CD4-positive, alpha-beta memory T cell (primary cell): Measurements from ENCODE around the gene PUS3. TPM values are rescaled to one million over a fixed set of nuclear protein-coding genes. Genes with fewer than 3 reads are reported as not detected.

Source experiments
- CTCF ChIA-PET: fragments of 350-600 bp; sonication (Branson Sonifier 250); formaldehyde crosslinking; loops from one replicate; lab custom pipeline; 2021; ENCODE audit warnings: inconsistent platforms; ENCODE audit not compliant: partially characterized antibody; lab: Charles Lee
- POLR2A ChIA-PET: fragments of 350-600 bp; sonication (Branson Sonifier 250); formaldehyde crosslinking; loops from one replicate; lab custom pipeline; 2021; ENCODE audit not compliant: partially characterized antibody; lab: Charles Lee
- DNase-seq, 5 donors: peaks; one replicate each; pipeline versions ENCODE4 v3.0.0 to v3.0.0-alpha.2; 2020 to 2022; ENCODE audit warnings: mixed read lengths in 1 of 5
- H3K27ac ChIP-seq: one replicate; pipeline ENCODE4 v1.7.0; 2013; ENCODE audit warnings: low read depth, low read length
- H3K27me3 ChIP-seq: 2 replicates; pipeline ENCODE4 v1.7.0; 2013; ENCODE audit warnings: mild to moderate bottlenecking, low read length, moderate library complexity; ENCODE audit not compliant: insufficient read depth
- H3K36me3 ChIP-seq: 2 replicates; pipeline ENCODE4 v1.7.0; 2013; ENCODE audit warnings: mild to moderate bottlenecking, low read length, moderate library complexity; ENCODE audit not compliant: insufficient read depth
- H3K4me1 ChIP-seq: 2 replicates; pipeline ENCODE4 v1.7.0; 2013; ENCODE audit warnings: mild to moderate bottlenecking, low read length, moderate library complexity; ENCODE audit not compliant: insufficient read depth
- H3K4me3 ChIP-seq, 2 donors: one replicate each; pipeline ENCODE4 v1.7.0; 2013; ENCODE audit warnings: low read length in 2 of 2, mild to moderate bottlenecking in 1 of 2
- H3K9me3 ChIP-seq, 2 donors: one replicate each; pipeline ENCODE4 v1.7.0; 2013; ENCODE audit warnings: low read length in 2 of 2, control low read depth in 1 of 2; ENCODE audit not compliant: control insufficient read depth in 1 of 2
- H3K27ac Mint-ChIP-seq, 7 donors: one replicate each; pipeline ENCODE4 v1.8.0; 2020 to 2021; ENCODE audit warnings: mixed read lengths in 7 of 7, mild to moderate bottlenecking in 6 of 7, inconsistent platforms in 3 of 7, moderate library complexity in 3 of 7
- H3K27me3 Mint-ChIP-seq, 2 donors: one replicate each; pipeline ENCODE4 v1.8.0; 2020 to 2021; ENCODE audit warnings: mixed read lengths in 2 of 2
- H3K36me3 Mint-ChIP-seq, 2 donors: one replicate each; pipeline ENCODE4 v1.8.0; 2020 to 2021; ENCODE audit warnings: mixed read lengths in 2 of 2, inconsistent platforms in 1 of 2, mild to moderate bottlenecking in 1 of 2
- H3K4me1 Mint-ChIP-seq, 4 donors: one replicate each; pipeline ENCODE4 v1.8.0; 2020 to 2021; ENCODE audit warnings: mixed read lengths in 4 of 4, mild to moderate bottlenecking in 1 of 4
- H3K4me3 Mint-ChIP-seq, 8 donors: one replicate each; pipeline ENCODE4 v1.8.0; 2020 to 2021; ENCODE audit warnings: mixed read lengths in 8 of 8, mild to moderate bottlenecking in 7 of 8, moderate library complexity in 6 of 8, inconsistent platforms in 3 of 8
- H3K9me3 Mint-ChIP-seq, 8 donors: one replicate each; pipeline ENCODE4 v1.8.0; 2020 to 2021; ENCODE audit warnings: mixed read lengths in 8 of 8, mild to moderate bottlenecking in 5 of 8, inconsistent platforms in 3 of 8, moderate library complexity in 1 of 8
- intact Hi-C: fragments of 100-400 bp; cut with micrococcal nuclease; formaldehyde crosslinking; loops from one replicate; pipeline ENCODE4 v1.15.1; 2023
- polyA plus RNA-seq, 2 donors: library from polyadenylated mRNA; unstranded; fragments of 300-500 nt; fragmentation: Illumina TruSeq; gene quantifications; one replicate each; pipeline ENCODE4 v1.2.3, GENCODE V29; 2021
- total RNA-seq, 2 experiments: library from RNA; stranded (reverse); gene quantifications; one replicate each; pipeline ENCODE4 v1.2.3, GENCODE V29; 2021

Gene PUS3, protein sequence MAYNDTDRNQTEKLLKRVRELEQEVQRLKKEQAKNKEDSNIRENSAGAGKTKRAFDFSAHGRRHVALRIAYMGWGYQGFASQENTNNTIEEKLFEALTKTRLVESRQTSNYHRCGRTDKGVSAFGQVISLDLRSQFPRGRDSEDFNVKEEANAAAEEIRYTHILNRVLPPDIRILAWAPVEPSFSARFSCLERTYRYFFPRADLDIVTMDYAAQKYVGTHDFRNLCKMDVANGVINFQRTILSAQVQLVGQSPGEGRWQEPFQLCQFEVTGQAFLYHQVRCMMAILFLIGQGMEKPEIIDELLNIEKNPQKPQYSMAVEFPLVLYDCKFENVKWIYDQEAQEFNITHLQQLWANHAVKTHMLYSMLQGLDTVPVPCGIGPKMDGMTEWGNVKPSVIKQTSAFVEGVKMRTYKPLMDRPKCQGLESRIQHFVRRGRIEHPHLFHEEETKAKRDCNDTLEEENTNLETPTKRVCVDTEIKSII
- total RNA-seq (10 to 100 TPM; 12.4 to 12.6 TPM), polyA plus RNA-seq (10 to 100 TPM in 1 of 2 donors, 1 to 10 TPM in 1; 5.3 to 11.9 TPM)

DNA sequence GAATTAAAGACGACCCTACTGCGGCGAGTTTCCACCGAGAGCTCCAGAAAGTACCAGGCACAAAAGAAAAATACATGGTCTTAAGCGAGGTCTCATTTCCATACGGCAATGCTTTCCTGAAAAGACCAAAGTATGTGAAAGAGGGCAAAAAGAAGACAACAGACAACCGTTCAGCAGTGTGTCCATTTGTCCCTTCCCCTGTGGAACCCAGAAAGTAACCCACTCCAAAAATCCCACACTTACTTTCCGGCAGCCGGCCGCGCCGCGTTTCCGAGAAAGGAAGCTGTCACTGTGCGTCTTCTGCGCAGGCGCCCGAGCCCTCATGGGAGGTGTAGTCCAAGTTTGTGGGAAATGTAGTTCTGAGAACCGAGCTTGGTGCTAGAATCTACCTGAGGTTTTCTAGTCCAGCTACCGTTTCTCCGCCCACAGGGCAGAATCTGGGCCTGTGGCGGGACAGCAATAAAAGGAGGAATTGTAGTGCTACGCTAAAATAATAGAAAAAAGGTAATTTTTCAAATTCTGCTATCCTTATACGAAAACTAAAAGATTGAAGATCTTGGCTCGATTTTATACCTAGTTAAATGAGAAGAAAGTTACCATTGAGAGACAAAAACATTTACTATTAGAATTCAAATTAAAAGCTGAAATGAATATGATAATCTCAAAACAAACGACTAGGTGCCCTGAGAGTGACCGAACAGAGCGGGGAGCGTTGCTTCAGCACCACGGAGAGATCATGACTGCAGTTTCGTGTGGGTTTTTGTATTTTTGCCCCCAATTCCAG, at the start of gene PUS3:
Gene PUS3 (minus strand): TSS at position 280 of the 784 bp plus-strand sequence. CDS start 6,922 bp downstream, outside the sequence.
- CTCF ChIA-PET: interaction anchor here (0.7 to 1.6 kb wide), 8 partner anchors 15 to 577 kb away, joined by 3 to 11 read pairs (median 3); partner anchors contain the start of genes CHEK1 and HYLS1
- intact Hi-C loops: loop anchor here (1.0 to 5.0 kb wide), 4 partner anchors 16 to 951 kb away; partner anchors contain the start of genes CCDC15, CDON, HYLS1 and STT3A
- peaks cover 0 to 3% (median 0%) of the 10 kb centered on the region in 8 donors for H3K9me3 Mint-ChIP-seq
- peaks cover 18% of the 10 kb centered on the region for H3K4me1 ChIP-seq
- H3K9me3 ChIP-seq: no peaks in the 10 kb centered on the region
- peaks cover 6 to 22% of the 10 kb centered on the region in 2 donors for H3K36me3 Mint-ChIP-seq
- peak within 1 kb of the TSS; percentile 45 to 58 for H3K4me3 ChIP-seq
- H3K27me3 ChIP-seq: peaks cover 12% of the 10 kb centered on the region
- POLR2A ChIA-PET: interaction anchor here (0.7 to 2.2 kb wide), 12 partner anchors 10 to 401 kb away, joined by 3 to 52 read pairs (median 6); partner anchors contain the start of genes CDON, CHEK1, DCPS and FAM118B
- H3K27me3 Mint-ChIP-seq: peaks cover 19 to 22% of the 10 kb centered on the region in 2 donors
- peaks cover 13% of the 10 kb centered on the region for H3K36me3 ChIP-seq
- peak within 1 kb of the TSS; percentile 81 for H3K27ac ChIP-seq
- H3K4me3 Mint-ChIP-seq: peak within 1 kb of the TSS; percentile 92 to 97 (median 95)
- peak within 1 kb of the TSS; percentile 88 to 96 (median 92) for H3K27ac Mint-ChIP-seq
- H3K4me1 Mint-ChIP-seq: peaks cover 20 to 49% (median 37%) of the 10 kb centered on the region in 4 donors
- DNase-seq: peak; percentile 83 to 88 (median 84)

DNA sequence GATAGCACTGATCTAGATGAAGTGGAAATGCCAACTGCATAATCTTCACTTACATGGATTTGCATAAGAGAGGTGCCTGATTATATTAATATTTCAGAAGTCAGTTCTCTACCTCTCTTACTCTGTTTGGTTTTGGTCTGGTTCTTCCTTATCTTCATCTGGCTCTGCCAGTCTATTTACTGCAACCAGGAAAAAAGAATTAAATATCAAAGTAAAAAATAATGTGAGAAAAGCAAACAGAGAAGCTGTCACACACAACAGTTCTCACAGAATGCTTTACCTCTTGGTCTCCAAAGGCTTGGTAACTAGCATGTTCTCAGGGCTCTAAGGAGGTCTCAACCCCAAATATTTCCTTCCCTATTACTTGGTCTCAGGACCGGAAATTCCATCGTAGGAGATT, 49.6 kb upstream of the PUS3 start:
- Histone ChIP-seq H3K9me3 (no peaks in the 10 kb centered on the region), H3K27ac (no peak overlapping the region), H3K36me3 (no peaks in the 10 kb centered on the region), H3K4me3 (no peak overlapping the region), H3K27me3 (no peaks in the 10 kb centered on the region), H3K4me1 (no peaks in the 10 kb centered on the region)
- Mint-ChIP-seq H3K36me3 (no peaks in the 10 kb centered on the region), H3K4me1 (peaks cover under 1 to 1% (median 1%) of the 10 kb centered on the region in 4 donors), H3K9me3 (no peaks in the 10 kb centered on the region), H3K27ac (no peak overlapping the region), H3K27me3 (peaks cover 2 to 3% of the 10 kb centered on the region in 2 donors), H3K4me3 (no peak overlapping the region)
- no peak for DNase-seq
- ChIA-PET CTCF (interaction anchor here (1.3 kb wide), 1 partner anchor 9 kb away, joined by 3 read pairs; no protein-coding TSS in a partner anchor), POLR2A (no interaction called here)
- intact Hi-C loops: no loop called here

DNA sequence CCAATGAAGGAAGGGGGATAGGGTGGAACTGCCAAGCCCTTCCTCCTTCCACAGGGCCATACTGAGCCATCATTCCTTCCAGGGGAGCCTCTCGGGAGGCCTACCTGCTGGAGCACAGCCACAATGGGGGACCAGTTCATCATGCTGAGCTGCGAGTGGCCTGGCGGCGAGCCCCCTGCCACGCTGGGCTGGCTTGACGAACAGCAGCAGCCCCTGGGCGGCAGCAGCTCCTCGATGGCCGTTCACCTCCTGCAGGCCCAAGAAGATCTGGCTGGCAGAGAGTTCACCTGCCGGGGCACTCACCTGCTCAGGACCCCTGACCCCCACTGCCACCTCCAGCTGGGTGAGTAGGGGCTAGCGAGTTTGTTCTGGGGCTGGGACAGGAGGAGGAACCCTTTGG, 48.7 kb upstream of the PUS3 start:
- Mint-ChIP-seq H3K4me3 (no peak overlapping the region), H3K36me3 (no peaks in the 10 kb centered on the region), H3K4me1 (no peaks in the 10 kb centered on the region), H3K27ac (no peak overlapping the region), H3K27me3 (peaks cover 2 to 3% of the 10 kb centered on the region in 2 donors), H3K9me3 (no peaks in the 10 kb centered on the region)
- H3K36me3 ChIP-seq: no peaks in the 10 kb centered on the region
- H3K27me3 ChIP-seq: no peaks in the 10 kb centered on the region
- intact Hi-C loops: no loop called here
- H3K4me3 ChIP-seq: no peak overlapping the region
- H3K9me3 ChIP-seq: no peaks in the 10 kb centered on the region
- ChIA-PET POLR2A (no interaction called here), CTCF (no interaction called here)
- no peaks in the 10 kb centered on the region for H3K4me1 ChIP-seq
- DNase-seq: no peak
- no peak overlapping the region for H3K27ac ChIP-seq

DNA sequence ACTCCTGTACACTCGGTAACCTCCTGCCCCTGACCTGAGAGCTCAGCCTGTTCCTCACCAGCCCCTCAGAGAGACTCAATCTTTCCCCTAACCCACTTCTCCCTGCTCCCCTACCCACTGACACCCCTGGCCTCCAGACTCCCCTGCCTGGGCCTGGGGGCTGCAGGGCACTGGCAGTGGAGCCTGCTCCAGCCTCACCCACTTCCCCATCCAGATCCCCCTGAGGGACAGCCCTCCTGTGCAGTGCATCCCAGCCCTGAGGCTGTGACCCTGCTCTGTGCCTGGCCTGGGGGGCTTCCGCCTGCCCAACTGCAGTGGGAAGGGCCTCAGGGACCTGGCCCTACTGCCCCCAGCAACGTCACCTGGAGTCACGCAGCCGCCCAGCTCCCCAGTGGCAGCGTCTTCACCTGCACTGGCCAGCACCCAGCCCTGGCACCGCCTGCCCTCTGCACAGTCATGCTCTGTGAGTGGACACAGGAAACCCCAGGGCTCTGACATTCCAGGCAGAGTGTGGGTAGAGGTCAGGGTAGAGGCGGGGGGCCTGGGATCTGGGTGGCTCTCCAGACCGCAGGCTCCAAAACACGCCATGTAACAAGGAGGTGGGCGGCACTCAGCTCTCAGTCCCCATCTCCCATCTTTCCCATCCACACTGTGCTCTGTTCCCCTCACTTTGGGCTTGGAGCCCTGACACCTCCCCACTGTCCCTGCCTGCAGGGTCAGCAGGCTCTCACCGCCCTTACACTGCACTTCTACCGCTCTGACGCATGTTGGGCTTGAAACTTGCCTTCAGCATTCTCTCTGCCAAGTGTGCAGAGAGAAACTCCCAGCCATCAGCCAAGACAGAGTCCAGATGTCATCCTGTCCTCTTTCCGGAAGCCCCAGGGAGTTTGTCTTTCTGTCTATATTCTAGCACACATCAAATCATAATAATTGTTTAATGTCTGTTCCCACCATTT, 48.0 kb upstream of the PUS3 start:
- no peak overlapping the region for H3K27ac ChIP-seq
- ChIA-PET CTCF (no interaction called here), POLR2A (no interaction called here)
- H3K9me3 Mint-ChIP-seq: no peaks in the 10 kb centered on the region
- no peak for DNase-seq
- H3K4me3 ChIP-seq: no peak overlapping the region
- no peaks in the 10 kb centered on the region for H3K36me3 ChIP-seq
- H3K4me3 Mint-ChIP-seq: no peak overlapping the region
- no peaks in the 10 kb centered on the region for H3K9me3 ChIP-seq
- intact Hi-C loops: no loop called here
- H3K27ac Mint-ChIP-seq: no peak overlapping the region
- H3K27me3 ChIP-seq: no peaks in the 10 kb centered on the region
- no peaks in the 10 kb centered on the region for H3K4me1 Mint-ChIP-seq
- no peaks in the 10 kb centered on the region for H3K36me3 Mint-ChIP-seq
- peaks cover 2 to 3% of the 10 kb centered on the region in 2 donors for H3K27me3 Mint-ChIP-seq
- H3K4me1 ChIP-seq: no peaks in the 10 kb centered on the region

DNA sequence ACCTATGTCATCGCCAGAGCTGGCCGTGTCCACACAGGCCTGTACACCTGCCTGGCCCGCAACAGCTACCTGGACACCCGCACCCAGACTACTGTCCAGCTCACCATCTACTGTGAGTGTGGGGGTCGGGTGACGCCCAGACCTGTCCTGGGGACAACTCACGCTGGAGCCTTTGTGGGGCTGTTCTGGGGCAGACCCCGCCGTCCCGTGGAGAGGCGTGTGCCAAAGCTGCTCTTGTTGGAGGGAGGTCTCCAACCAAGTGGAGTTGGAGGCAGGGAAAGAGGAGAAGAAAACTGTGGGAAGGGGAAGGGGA, 47.1 kb upstream of the PUS3 start:
- H3K27ac Mint-ChIP-seq: no peak overlapping the region

DNA sequence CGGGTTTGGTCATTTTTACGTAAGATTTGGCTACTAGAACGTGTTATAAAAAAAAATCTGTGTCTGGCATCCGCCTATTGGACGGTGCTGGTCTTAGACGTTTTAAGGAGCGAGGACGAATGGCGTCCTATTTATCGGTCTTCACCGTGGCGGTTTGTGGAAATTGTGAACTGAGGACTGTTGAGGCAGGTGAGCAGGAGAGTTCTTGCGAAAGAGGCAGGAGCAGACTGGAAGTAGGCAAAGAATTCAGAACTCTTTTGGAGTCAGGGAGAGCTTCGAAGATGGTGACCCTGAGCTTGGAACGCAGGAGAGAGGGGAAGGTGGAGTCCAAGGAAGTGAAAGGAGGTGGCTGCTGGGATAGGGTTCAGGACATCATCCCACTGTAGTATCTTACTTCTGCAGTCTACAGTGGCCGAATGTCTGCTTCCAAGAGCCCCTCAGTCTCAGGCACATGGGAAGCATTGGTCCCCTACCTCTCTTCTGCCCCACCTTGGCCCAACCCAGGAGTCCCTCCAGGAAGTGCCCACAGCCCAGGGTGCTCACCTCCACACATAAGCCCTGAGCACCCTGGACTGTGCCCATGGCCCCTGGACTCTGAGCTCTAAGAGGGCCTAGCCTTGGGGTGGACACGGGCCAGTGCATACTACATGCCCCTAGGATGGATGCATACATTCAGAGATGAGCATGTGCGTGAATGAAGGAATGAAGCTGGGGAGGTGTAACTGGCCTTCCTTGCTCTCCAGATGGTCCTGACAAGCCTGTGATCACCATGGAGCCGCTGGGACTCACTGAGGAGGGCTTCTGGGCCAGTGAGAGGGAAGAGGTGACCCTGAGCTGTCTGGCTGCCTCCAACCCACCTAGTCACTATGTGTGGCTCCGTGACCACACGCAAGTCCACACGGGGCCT, 46.5 kb upstream of the PUS3 start:
- Mint-ChIP-seq H3K36me3 (no peaks in the 10 kb centered on the region), H3K4me3 (no peak overlapping the region), H3K27me3 (peaks cover 2 to 3% of the 10 kb centered on the region in 2 donors), H3K9me3 (no peaks in the 10 kb centered on the region), H3K27ac (no peak overlapping the region), H3K4me1 (no peaks in the 10 kb centered on the region)
- no peak for DNase-seq
- Histone ChIP-seq H3K27ac (no peak overlapping the region), H3K27me3 (no peaks in the 10 kb centered on the region), H3K4me1 (no peaks in the 10 kb centered on the region), H3K36me3 (no peaks in the 10 kb centered on the region), H3K9me3 (no peaks in the 10 kb centered on the region), H3K4me3 (no peak overlapping the region)
- intact Hi-C loops: no loop called here
- CTCF ChIA-PET: interaction anchor here (0.9 kb wide), 1 partner anchor 62 kb away, joined by 3 read pairs; the partner anchor contains the start of gene HYLS1
- POLR2A ChIA-PET: no interaction called here

More for the DNA sequence above, 47.1 kb upstream of the PUS3 start:
- ChIA-PET POLR2A (no interaction called here), CTCF (interaction anchor here (0.9 kb wide), 1 partner anchor 62 kb away, joined by 3 read pairs; the partner anchor contains the start of gene HYLS1)
- intact Hi-C loops: no loop called here
- Histone ChIP-seq H3K9me3 (no peaks in the 10 kb centered on the region), H3K36me3 (no peaks in the 10 kb centered on the region), H3K27ac (no peak overlapping the region), H3K4me3 (no peak overlapping the region), H3K27me3 (no peaks in the 10 kb centered on the region), H3K4me1 (no peaks in the 10 kb centered on the region)
- Mint-ChIP-seq H3K27me3 (peaks cover 2 to 3% of the 10 kb centered on the region in 2 donors), H3K4me1 (no peaks in the 10 kb centered on the region), H3K36me3 (no peaks in the 10 kb centered on the region), H3K9me3 (no peaks in the 10 kb centered on the region), H3K4me3 (no peak overlapping the region)
- DNase-seq: no peak
